ENCODE data around the gene TAF1.

- no peak for TF ChIP-seq ZFP3 (CRISPR knock-in tag; IDR thresholded peaks at IDR 0.05)
- TF ChIP-seq, protein P1, sequence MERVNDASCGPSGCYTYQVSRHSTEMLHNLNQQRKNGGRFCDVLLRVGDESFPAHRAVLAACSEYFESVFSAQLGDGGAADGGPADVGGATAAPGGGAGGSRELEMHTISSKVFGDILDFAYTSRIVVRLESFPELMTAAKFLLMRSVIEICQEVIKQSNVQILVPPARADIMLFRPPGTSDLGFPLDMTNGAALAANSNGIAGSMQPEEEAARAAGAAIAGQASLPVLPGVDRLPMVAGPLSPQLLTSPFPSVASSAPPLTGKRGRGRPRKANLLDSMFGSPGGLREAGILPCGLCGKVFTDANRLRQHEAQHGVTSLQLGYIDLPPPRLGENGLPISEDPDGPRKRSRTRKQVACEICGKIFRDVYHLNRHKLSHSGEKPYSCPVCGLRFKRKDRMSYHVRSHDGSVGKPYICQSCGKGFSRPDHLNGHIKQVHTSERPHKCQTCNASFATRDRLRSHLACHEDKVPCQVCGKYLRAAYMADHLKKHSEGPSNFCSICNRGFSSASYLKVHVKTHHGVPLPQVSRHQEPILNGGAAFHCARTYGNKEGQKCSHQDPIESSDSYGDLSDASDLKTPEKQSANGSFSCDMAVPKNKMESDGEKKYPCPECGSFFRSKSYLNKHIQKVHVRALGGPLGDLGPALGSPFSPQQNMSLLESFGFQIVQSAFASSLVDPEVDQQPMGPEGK (CRISPR knock-in tag; IDR thresholded peaks at IDR 0.05; ENCODE audit: borderline replicate concordance), result no peak
These were observed 30.4 kb downstream of the TAF1 start for GRCh38 chrX:71396576-71396975.

All from SK-N-SH treated with all-trans-retinoic acid at 6 μM for 48 hours (cell line).